Uterus (tissue), 2 donors: ENCODE results near the gene ADCY3.

Experiments used
- POLR2A ChIP-seq, 2 donors: fragments of 450-650 bp; IDR thresholded peaks; one replicate each; pipeline ENCODE4 v1.6.1; 2016; ENCODE audit warnings: antibody characterized with exemption in 2 of 2, mild to moderate bottlenecking in 1 of 2, moderate library complexity in 1 of 2
- TF ChIP-seq, protein P1 (sequence below), 4 experiments: fragments of 200-600 bp in 2 of 4; fragments of 450-650 bp in 2 of 4; sonication (generic) in 2 of 4; IDR thresholded peaks; one replicate each; pipeline ENCODE4 v1.5.1; 2016 to 2019; ENCODE audit warnings: antibody characterized with exemption in 4 of 4, mild to moderate bottlenecking in 2 of 4, moderate library complexity in 1 of 4

DNA sequence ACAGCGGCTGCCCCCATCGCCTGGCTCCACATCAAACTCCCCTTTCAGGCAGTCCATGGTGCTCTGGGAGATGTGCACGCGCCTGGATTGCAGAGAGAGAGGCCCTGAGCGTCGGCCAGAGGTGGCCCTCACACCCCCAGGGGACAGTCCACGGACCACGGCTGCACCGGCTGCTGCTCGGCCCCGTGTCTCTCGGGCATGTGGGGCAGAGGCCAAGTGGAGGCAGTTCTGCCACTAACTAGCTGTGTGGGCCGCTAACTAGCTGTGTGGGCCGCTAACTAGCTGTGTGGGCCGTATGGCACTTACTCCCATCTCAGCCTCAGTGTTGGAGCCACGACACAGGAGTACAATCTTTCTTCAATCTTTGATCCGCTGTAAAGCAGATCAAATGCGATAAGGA lies 81.5 kb downstream of the ADCY3 start:
- TF ChIP-seq, protein P1, sequence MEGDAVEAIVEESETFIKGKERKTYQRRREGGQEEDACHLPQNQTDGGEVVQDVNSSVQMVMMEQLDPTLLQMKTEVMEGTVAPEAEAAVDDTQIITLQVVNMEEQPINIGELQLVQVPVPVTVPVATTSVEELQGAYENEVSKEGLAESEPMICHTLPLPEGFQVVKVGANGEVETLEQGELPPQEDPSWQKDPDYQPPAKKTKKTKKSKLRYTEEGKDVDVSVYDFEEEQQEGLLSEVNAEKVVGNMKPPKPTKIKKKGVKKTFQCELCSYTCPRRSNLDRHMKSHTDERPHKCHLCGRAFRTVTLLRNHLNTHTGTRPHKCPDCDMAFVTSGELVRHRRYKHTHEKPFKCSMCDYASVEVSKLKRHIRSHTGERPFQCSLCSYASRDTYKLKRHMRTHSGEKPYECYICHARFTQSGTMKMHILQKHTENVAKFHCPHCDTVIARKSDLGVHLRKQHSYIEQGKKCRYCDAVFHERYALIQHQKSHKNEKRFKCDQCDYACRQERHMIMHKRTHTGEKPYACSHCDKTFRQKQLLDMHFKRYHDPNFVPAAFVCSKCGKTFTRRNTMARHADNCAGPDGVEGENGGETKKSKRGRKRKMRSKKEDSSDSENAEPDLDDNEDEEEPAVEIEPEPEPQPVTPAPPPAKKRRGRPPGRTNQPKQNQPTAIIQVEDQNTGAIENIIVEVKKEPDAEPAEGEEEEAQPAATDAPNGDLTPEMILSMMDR (IDR thresholded peaks at IDR 0.05) = no peak
- no peak for TF ChIP-seq POLR2A (IDR thresholded peaks at IDR 0.05)
